Osteocyte (in vitro differentiated cells): ENCODE results near the gene JDP2. TPM values are rescaled to one million over a fixed set of nuclear protein-coding genes. Genes with fewer than 3 reads are reported as not detected.

ENCODE experiments used
- DNase-seq: peaks from one replicate; pipeline ENCODE4 v3.0.0; 2021; ENCODE audit warnings: mixed read lengths; ENCODE audit not compliant: unreplicated experiment; ENCODE audit errors: extremely low spot score
- H3K27ac Mint-ChIP-seq: one replicate; pipeline ENCODE4 v1.8.0; 2021; ENCODE audit warnings: mild to moderate bottlenecking, mixed read lengths; ENCODE audit not compliant: unreplicated experiment
- H3K27me3 Mint-ChIP-seq: one replicate; pipeline ENCODE4 v1.8.0; 2021; ENCODE audit warnings: mixed read lengths; ENCODE audit not compliant: unreplicated experiment
- H3K36me3 Mint-ChIP-seq: one replicate; pipeline ENCODE4 v1.8.0; 2021; ENCODE audit warnings: mixed read lengths; ENCODE audit not compliant: unreplicated experiment
- H3K4me1 Mint-ChIP-seq: one replicate; pipeline ENCODE4 v1.8.0; 2021; ENCODE audit warnings: mixed read lengths; ENCODE audit not compliant: unreplicated experiment
- H3K4me3 Mint-ChIP-seq: one replicate; pipeline ENCODE4 v1.8.0; 2021; ENCODE audit warnings: mild to moderate bottlenecking, moderate library complexity, mixed read lengths; ENCODE audit not compliant: unreplicated experiment
- H3K9me3 Mint-ChIP-seq: one replicate; pipeline ENCODE4 v1.8.0; 2021; ENCODE audit warnings: mixed read lengths; ENCODE audit not compliant: unreplicated experiment
- CTCF ChIP-seq: fragments of 200-600 bp; sonication (generic); IDR thresholded peaks from 2 replicates; pipeline ENCODE4 v1.5.0; 2021; ENCODE audit warnings: antibody characterized with exemption, mild to moderate bottlenecking, moderate library complexity
- total RNA-seq: library from RNA; stranded (reverse); gene quantifications from 2 replicates; pipeline ENCODE4 v1.2.1, GENCODE V29; 2021

The JDP2 gene
- total RNA-seq, 1 donor from 2014 or later = 57.1 TPM

GRCh38 chr14:75495882-75496281 lies 68.1 kb downstream of the JDP2 start:
- peak; percentile 25 for DNase-seq
- TF ChIP-seq CTCF = no peak
- no peaks in the 10 kb centered on the region for H3K36me3 Mint-ChIP-seq
- H3K27me3 Mint-ChIP-seq = peaks cover 13% of the 10 kb centered on the region
- H3K4me1 Mint-ChIP-seq = no peaks in the 10 kb centered on the region
- no peak overlapping the region for H3K4me3 Mint-ChIP-seq
- H3K27ac Mint-ChIP-seq = no peak overlapping the region
- H3K9me3 Mint-ChIP-seq = no peaks in the 10 kb centered on the region

DNA sequence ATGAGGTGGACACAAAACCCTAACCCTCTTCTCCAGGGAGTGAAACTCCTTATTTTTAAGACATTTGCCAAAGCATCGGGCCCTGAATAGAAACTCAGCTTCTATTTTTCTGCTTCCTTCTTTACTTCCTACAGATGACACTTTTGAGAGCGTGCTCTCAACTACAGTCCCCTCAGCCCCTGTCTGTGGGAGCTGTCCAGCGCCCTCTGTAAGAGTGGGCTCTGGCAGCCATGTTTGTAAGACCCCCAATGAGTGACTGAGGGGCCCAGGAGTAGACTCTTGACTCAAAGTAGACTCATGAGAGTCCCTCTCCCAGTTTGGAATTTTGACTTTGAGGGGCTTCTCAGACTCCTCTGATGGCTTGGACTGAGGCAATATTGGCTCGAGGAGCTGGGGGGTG lies 68.9 kb downstream of the JDP2 start:
- H3K9me3 Mint-ChIP-seq = no peaks in the 10 kb centered on the region
- no peak for DNase-seq
- TF ChIP-seq CTCF = no peak
- no peak overlapping the region for H3K4me3 Mint-ChIP-seq
- H3K4me1 Mint-ChIP-seq = no peaks in the 10 kb centered on the region
- no peaks in the 10 kb centered on the region for H3K36me3 Mint-ChIP-seq
- peaks cover 12% of the 10 kb centered on the region for H3K27me3 Mint-ChIP-seq
- H3K27ac Mint-ChIP-seq = no peak overlapping the region

DNA sequence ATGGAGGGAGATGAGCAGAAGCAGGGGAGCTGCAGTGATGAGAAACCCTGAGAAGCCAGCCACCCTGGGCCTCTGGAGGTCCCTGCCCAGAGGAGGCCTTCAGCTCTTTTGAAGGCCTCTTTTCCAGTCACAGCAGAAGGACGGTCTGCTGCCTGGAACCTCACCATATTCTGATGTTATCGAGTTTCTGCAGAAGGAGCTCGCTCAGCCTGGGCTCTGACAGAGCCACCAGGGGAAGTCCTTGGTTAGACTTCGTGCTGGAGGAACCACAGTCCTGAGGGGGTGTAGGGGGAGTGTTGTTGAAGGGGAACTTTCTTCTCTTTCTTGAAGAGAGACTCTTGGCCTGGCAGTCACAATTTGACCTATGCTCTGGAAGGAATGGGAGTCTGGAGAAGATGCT lies 69.4 kb downstream of the JDP2 start:
- no peaks in the 10 kb centered on the region for H3K9me3 Mint-ChIP-seq
- H3K4me1 Mint-ChIP-seq = no peaks in the 10 kb centered on the region
- H3K4me3 Mint-ChIP-seq = no peak overlapping the region

DNA sequence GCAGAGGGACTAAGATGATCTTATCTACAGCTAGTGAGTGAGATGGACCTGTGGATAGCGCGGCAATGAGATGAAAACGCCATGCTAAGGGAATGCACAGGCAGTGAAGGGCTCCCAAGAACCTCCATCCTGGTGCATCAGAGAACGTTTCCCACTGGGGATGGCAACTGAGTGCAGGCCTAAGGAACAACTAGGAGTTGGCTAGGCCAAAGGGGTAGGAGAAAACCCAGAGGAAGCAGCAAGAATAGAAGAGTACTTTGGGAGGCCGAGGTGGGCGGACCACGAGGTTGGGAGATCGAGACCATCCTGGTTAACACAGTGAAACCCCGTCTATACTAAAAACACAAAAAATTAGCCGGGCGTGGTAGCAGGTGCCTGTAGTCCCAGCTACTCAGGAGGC lies 69.9 kb downstream of the JDP2 start:
- Mint-ChIP-seq H3K36me3 (no peaks in the 10 kb centered on the region), H3K27me3 (peaks cover 8% of the 10 kb centered on the region), H3K4me1 (no peaks in the 10 kb centered on the region), H3K27ac (no peak overlapping the region), H3K9me3 (no peaks in the 10 kb centered on the region), H3K4me3 (no peak overlapping the region)
- no peak for TF ChIP-seq CTCF
- peak; percentile 64 for DNase-seq

More for the DNA sequence above, 69.4 kb downstream of the JDP2 start:
- no peaks in the 10 kb centered on the region for H3K36me3 Mint-ChIP-seq
- TF ChIP-seq CTCF = no peak
- peak; percentile 70 for DNase-seq
- H3K27me3 Mint-ChIP-seq = peaks cover 8% of the 10 kb centered on the region
- no peak overlapping the region for H3K27ac Mint-ChIP-seq

DNA sequence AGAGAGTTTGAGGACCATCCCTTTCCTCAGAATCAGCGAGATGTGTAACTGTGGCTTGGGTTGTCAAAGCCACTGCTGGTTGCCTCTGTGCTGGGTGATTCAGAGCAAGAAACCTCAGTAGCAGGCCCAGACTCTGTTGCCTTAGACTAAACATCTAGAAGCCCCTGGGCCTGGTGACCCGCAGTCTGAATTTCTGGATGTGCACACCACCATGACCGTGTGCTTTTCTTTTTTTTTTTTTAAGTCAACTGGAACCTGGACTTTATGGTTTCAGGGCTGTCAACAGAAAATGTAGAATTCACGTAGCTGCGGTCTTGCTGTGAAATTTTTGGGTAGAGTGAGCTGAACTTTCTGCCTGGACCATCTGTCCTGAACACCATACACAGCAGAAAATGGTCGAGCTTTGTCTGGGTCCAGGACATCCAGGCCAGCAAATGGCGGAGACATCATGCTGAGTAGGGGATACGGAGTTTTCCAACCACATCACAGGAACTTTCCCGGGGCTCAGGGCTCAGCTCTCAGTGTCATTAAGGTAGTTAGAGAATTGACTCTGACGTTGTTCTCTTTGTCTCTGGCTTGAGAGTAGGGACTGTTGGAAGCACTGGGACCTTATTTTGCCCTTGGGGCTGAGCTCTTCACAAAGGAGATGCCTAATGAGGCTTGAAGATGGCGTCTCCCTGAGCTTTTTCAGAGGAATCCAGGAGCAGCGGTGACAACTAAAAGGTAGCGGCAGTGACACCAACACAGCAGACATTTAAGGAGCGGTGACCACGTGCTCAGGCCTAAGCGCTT lies 71.5 kb downstream of the JDP2 start:
- peak; percentile 38 for DNase-seq
- Mint-ChIP-seq H3K36me3 (no peaks in the 10 kb centered on the region), H3K4me3 (no peak overlapping the region), H3K4me1 (no peaks in the 10 kb centered on the region), H3K27me3 (peaks cover 13% of the 10 kb centered on the region), H3K9me3 (no peaks in the 10 kb centered on the region), H3K27ac (no peak overlapping the region)
- no peak for TF ChIP-seq CTCF
